Measurements from ENCODE around the gene DAP3. TPM values are rescaled to one million over a fixed set of nuclear protein-coding genes. Genes with fewer than 3 reads are reported as not detected.
"Not testable (repeated sequence)": the region's sequence is repeated elsewhere in the genome, so short reads cannot be mapped to it uniquely, and the experiment has no call there.

The DAP3 gene
- total and polyA plus RNA-seq, 11 donors, result 79.0 to 170 (median 108) TPM

- Histone ChIP-seq H3K27me3 (no peaks in the 10 kb centered on the region), H3K36me3 (peaks cover 0 to 14% (median 5%) of the 10 kb centered on the region in 9 donors), H3K27ac (no peak overlapping the region), H3K4me1 (peaks cover 0 to 52% (median 17%) of the 10 kb centered on the region in 12 donors), H3K4me3 (no peak overlapping the region), H3K9me3 (peaks cover 0 to 8% (median 0%) of the 10 kb centered on the region in 12 donors)
- intact Hi-C loops (cut with DNase I), result no loop called here
- no peak for DNase-seq
- ATAC-seq, result no peak
- TF ChIP-seq, protein P1, sequence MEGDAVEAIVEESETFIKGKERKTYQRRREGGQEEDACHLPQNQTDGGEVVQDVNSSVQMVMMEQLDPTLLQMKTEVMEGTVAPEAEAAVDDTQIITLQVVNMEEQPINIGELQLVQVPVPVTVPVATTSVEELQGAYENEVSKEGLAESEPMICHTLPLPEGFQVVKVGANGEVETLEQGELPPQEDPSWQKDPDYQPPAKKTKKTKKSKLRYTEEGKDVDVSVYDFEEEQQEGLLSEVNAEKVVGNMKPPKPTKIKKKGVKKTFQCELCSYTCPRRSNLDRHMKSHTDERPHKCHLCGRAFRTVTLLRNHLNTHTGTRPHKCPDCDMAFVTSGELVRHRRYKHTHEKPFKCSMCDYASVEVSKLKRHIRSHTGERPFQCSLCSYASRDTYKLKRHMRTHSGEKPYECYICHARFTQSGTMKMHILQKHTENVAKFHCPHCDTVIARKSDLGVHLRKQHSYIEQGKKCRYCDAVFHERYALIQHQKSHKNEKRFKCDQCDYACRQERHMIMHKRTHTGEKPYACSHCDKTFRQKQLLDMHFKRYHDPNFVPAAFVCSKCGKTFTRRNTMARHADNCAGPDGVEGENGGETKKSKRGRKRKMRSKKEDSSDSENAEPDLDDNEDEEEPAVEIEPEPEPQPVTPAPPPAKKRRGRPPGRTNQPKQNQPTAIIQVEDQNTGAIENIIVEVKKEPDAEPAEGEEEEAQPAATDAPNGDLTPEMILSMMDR (IDR thresholded peaks at IDR 0.05), result no peak
- no peak for TF ChIP-seq POLR2A (IDR thresholded peaks at IDR 0.05)
Measured at GRCh38 chr1:155696524-155696923, 7.6 kb downstream of the DAP3 start.

DNA sequence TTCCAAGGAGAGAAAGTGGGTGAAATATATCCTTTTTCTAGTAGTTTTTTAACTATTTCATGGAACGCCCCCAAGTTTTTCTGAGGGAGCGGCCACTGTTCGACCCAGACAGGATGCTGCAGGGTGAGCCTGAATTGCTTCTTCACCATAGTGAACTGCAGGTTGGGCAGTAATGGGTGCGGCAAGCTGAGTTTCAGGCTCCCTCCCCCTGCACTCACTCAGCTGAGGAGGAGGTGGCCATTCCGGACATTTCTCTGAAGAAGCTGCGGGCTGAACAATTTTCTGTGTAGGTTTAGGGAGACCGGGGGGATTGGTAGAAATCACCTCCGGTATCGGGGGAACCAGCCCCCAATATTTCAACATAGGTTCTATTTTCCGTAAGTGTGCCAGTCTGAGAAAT is 8.2 kb downstream of the DAP3 start:
- Histone ChIP-seq H3K36me3 (peaks cover 0 to 8% (median 0%) of the 10 kb centered on the region in 9 donors), H3K4me3 (no peak overlapping the region), H3K27ac (no peak overlapping the region), H3K9me3 (peaks cover 0 to 8% (median 0%) of the 10 kb centered on the region in 12 donors), H3K4me1 (peaks cover 0 to 47% (median 17%) of the 10 kb centered on the region in 12 donors), H3K27me3 (no peaks in the 10 kb centered on the region)
- TF ChIP-seq, protein P1 (IDR thresholded peaks at IDR 0.05), result no peak
- no peak for TF ChIP-seq POLR2A (IDR thresholded peaks at IDR 0.05)
- intact Hi-C loops (cut with DNase I), result no loop called here
- 89 to 96% (median 95%) methylated on average over 10 of the region's 10 CpGs for WGBS, 4 donors
- DNase-seq (no peak), ATAC-seq (no peak)

GRCh38 chr1:155697616-155698015 is 8.7 kb downstream of the DAP3 start:
- 85 to 92% (median 88%) methylated on average over 11 of the region's 11 CpGs for WGBS, 4 donors
- not testable (repeated sequence) for ATAC-seq

DNA sequence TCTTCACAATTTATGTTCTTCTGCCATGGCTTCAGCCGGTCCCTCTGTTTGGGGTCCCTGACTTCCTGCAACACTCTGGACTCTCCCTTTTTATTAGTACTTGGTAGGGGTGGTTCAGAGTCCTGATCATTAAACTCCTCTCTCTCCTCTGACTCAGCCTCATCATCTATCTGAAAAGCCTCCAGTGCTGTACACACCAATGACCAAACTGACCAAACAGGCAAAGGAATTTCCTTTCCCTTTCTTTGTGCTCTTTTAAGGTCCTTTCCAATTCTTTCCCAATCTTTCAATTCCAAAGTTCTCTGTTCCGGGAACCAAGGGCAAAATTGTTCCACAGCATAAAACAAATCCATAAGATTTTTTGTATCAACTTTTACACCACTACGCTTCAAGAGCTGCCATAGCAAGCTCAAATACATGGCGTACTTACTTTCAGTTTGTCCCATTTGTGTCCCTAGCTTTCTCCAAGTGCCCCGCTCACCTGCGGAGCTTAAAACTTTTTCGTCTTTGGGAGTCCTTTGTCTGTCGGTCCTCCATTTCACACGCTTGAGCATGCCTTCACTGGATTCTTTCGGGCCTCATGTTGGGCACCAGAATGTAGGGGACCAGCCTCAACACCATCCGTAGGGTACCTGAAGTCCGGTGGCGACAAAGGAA is 9.6 kb downstream of the DAP3 start:
- intact Hi-C loops (cut with DNase I), result no loop called here
- ATAC-seq (no peak), DNase-seq (no peak)
- peaks cover 0 to 8% (median 0%) of the 10 kb centered on the region in 12 donors for H3K9me3 ChIP-seq
- no peak overlapping the region for H3K27ac ChIP-seq
- H3K4me1 ChIP-seq, result peaks cover 0 to 33% (median 22%) of the 10 kb centered on the region in 12 donors
- no peak for TF ChIP-seq POLR2A (IDR thresholded peaks at IDR 0.05)
- TF ChIP-seq, protein P1 (IDR thresholded peaks at IDR 0.05), result no peak
- H3K36me3 ChIP-seq, result no peaks in the 10 kb centered on the region
- WGBS, 4 donors, result 93 to 98% (median 96%) methylated on average over 13 of the region's 13 CpGs
- H3K4me3 ChIP-seq, result no peak overlapping the region
- no peaks in the 10 kb centered on the region for H3K27me3 ChIP-seq

More at GRCh38 chr1:155697616-155698015, 8.7 kb downstream of the DAP3 start:
- H3K4me3 ChIP-seq; H3K27me3 ChIP-seq; DNase-seq; H3K9me3 ChIP-seq; H3K36me3 ChIP-seq; intact Hi-C loops (cut with DNase I); H3K27ac ChIP-seq: not testable (repeated sequence)
- H3K4me1 ChIP-seq, result peaks cover 0 to 41% (median 20%) of the 10 kb centered on the region in 12 donors

- H3K9me3 ChIP-seq, result not testable (repeated sequence)
- WGBS, 4 donors, result 78 to 86% (median 81%) methylated on average over 4 of the region's 4 CpGs
Measured at GRCh38 chr1:155699062-155699461, 10.2 kb downstream of the DAP3 start.

DNA sequence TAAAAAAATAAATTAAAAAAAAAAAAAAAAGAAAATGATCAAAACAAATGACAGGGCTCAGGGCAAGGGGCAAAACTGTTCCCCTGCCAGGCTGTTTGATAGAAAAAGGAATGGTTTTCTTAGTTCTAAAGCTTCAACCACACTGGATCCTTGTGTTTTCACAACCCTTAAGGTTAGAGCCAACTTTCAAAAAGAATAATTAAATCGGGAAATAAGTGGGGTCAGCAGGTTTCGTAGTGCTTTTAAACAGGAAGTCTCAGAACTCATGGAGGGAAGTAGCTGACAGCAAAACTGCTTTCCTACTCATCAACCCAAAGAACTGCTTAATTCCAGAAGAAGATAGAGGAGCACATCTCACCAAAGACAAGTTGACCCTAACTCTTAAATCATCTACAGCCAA is 12.8 kb downstream of the DAP3 start:
- H3K27ac ChIP-seq; H3K4me3 ChIP-seq; H3K9me3 ChIP-seq; H3K36me3 ChIP-seq; H3K27me3 ChIP-seq; DNase-seq; intact Hi-C loops (cut with DNase I): not testable (repeated sequence)
- H3K4me1 ChIP-seq, result peaks cover 0 to 15% (median under 1%) of the 10 kb centered on the region in 12 donors
- peak in 2 of 4 donors; percentile 16 to 30 for ATAC-seq
- WGBS, 4 donors, result 41 to 57% (median 53%) methylated on average over 2 of the region's 2 CpGs

More at GRCh38 chr1:155699062-155699461, 10.2 kb downstream of the DAP3 start:
- ATAC-seq; intact Hi-C loops (cut with DNase I); H3K27ac ChIP-seq; H3K27me3 ChIP-seq; DNase-seq; H3K4me3 ChIP-seq; H3K36me3 ChIP-seq: not testable (repeated sequence)
- peaks cover 0 to 29% (median 19%) of the 10 kb centered on the region in 12 donors for H3K4me1 ChIP-seq
